ENCODE data around the gene PRKAA1. TPM values are rescaled to one million over a fixed set of nuclear protein-coding genes. Genes with fewer than 3 reads are reported as not detected.

PRKAA1 gene
- total RNA-seq, 1 experiment from 2014 or later: 28.8 TPM

- no peak within 1 kb of the TSS for H3K27ac Mint-ChIP-seq
- Histone ChIP-seq H3K27ac (ENCODE audit: insufficient read length, low read depth, low read length) (no peak within 1 kb of the TSS), H3K14ac (ENCODE audit: insufficient read depth, low read length) (peak within 1 kb of the TSS; percentile 58), H3T11ph (ENCODE audit: low read length) (no peak within 1 kb of the TSS), H4K8ac (replicated peaks; ENCODE audit: insufficient read length, low read depth, low read length) (no peak within 1 kb of the TSS), H2BK5ac (ENCODE audit: insufficient read length, low read length) (no peak within 1 kb of the TSS), H3K18ac (ENCODE audit: insufficient read length, low read depth, low read length) (peak within 1 kb of the TSS; percentile 40), H3K79me2 (ENCODE audit: insufficient read depth, low read length) (no peaks in the 10 kb centered on the region; the same call in 1 of the 2 replicates), H3K9ac (ENCODE audit: extremely low read depth, insufficient read length, low read length) (peak within 1 kb of the TSS; percentile 59), H4K20me1 (ENCODE audit: control insufficient read depth, insufficient read depth, insufficient read length) (no peaks in the 10 kb centered on the region), H3K23me2 (ENCODE audit: insufficient read length, low read depth, low read length, poor library complexity, severe bottlenecking) (no peaks in the 10 kb centered on the region), H3K23ac (ENCODE audit: insufficient read length, low read depth, low read length) (no peak within 1 kb of the TSS), H2BK12ac (ENCODE audit: insufficient read length, low read depth, low read length) (no peak within 1 kb of the TSS), H3K4me2 (ENCODE audit: insufficient read depth, insufficient read length, low read length) (peak within 1 kb of the TSS; percentile 93), H4K91ac (ENCODE audit: insufficient read length, low read depth, low read length) (no peak within 1 kb of the TSS), H3K4me1 (ENCODE audit: insufficient read depth, low read length) (no peaks in the 10 kb centered on the region), H2AFZ (ENCODE audit: low read length) (no peak within 1 kb of the TSS), H2BK20ac (ENCODE audit: low read depth, low read length, poor library complexity, severe bottlenecking) (no peak within 1 kb of the TSS), H3K79me1 (ENCODE audit: insufficient read depth, low read depth, low read length, poor library complexity, severe bottlenecking) (no peaks in the 10 kb centered on the region), H2BK15ac (ENCODE audit: low read depth, low read length) (no peak within 1 kb of the TSS), H3K4ac (ENCODE audit: low read depth, low read length) (no peak within 1 kb of the TSS), H4K5ac (ENCODE audit: insufficient read length, low read depth, low read length) (no peak within 1 kb of the TSS), H3K27me3 (ENCODE audit: insufficient read depth, low read length) (no peaks in the 10 kb centered on the region), H2AK5ac (ENCODE audit: insufficient read length, low read length) (no peak within 1 kb of the TSS), H2BK120ac (ENCODE audit: low read depth, low read length, poor library complexity, severe bottlenecking) (no peak within 1 kb of the TSS), H3K56ac (ENCODE audit: insufficient read length, low read depth, low read length) (no peak within 1 kb of the TSS), H3K9me3 (ENCODE audit: control insufficient read depth, low read depth, low read length) (no peaks in the 10 kb centered on the region)
- peak; percentile 74 for TF ChIP-seq CTCF (conservative IDR thresholded peaks at IDR 0.05)
- H3K4me1 Mint-ChIP-seq: no peaks in the 10 kb centered on the region
- H3K36me3 Mint-ChIP-seq (ENCODE audit: insufficient read depth in 1 of 3, low read depth in 3 of 3): peaks cover 0 to 8% (median 5%) of the 10 kb centered on the region in 3 experiments; a peak in 4 of 7 replicates
- DNase-seq: peak; percentile 97
- no peaks in the 10 kb centered on the region for H3K27me3 Mint-ChIP-seq (ENCODE audit: low read depth)
- no CpG with 5 or more reads among the region's 80 CpGs for WGBS (ENCODE audit: extremely low coverage, insufficient read length, low lambda C conversion rate)
- H3K4me3 Mint-ChIP-seq: no peak within 1 kb of the TSS
- no peaks in the 10 kb centered on the region; a peak in 1 of 5 replicates for H3K9me3 Mint-ChIP-seq
Measured at GRCh38 chr5:40755407-40756365, 42.5 kb downstream of the PRKAA1 start, which contains the start of gene TTC33. TTC33 (minus strand) TSS chr5:40755961; CDS start chr5:40747018, 8,943 bp downstream.
